ENCODE results near the gene NFKBIE. TPM values are rescaled to one million over a fixed set of nuclear protein-coding genes. Genes with fewer than 3 reads are reported as not detected.

Gene NFKBIE
- total and polyA plus RNA-seq, 9 of the 15 experiments (the other 6 are each of a cell fraction or from before 2014, with no cell fraction given), result 2.1 to 16.4 (median 11.7) TPM

- peak; percentile 43 to 58 for TF ChIP-seq E2F6 (IDR thresholded peaks at IDR 0.05; ENCODE audit: borderline replicate concordance in 1 of 2, extremely low read depth in 1 of 2, insufficient read depth in 1 of 2, insufficient read length in 1 of 2, low read depth in 1 of 2, low read length in 1 of 2, poor library complexity in 1 of 2, severe bottlenecking in 1 of 2)
- no peak for TF ChIP-seq EZH2 (IDR thresholded peaks at IDR 0.05; ENCODE audit: borderline replicate concordance, low read depth, low read length)
- no peak for TF ChIP-seq TGIF2 (CRISPR knock-in tag; IDR thresholded peaks at IDR 0.05)
- TF ChIP-seq TBP (optimal IDR thresholded peaks at IDR 0.05; ENCODE audit: low read depth, low read length), result peak; percentile 92
- peak; percentile 52 to 81; a peak in 3 of 4 replicates for TF ChIP-seq MNT (conservative IDR thresholded peaks at IDR 0.05)
- no peak for TF ChIP-seq ZKSCAN8 (CRISPR knock-in tag; IDR thresholded peaks at IDR 0.05)
- TF ChIP-seq RNF2 (IDR thresholded peaks at IDR 0.05), result peak; percentile 82
- TF ChIP-seq POLR2G (IDR thresholded peaks at IDR 0.05; ENCODE audit: low read depth, low read length), result peak; percentile 100
- peak; percentile 35; the same call in 1 of the 2 replicates for TF ChIP-seq FOXP1 (CRISPR knock-in tag; IDR thresholded peaks at IDR 0.05)
- TF ChIP-seq PRDM10 (IDR thresholded peaks at IDR 0.05; ENCODE audit: partially characterized antibody), result peak; percentile 22
- peak; percentile 73 for TF ChIP-seq ETV1 (tag; conservative IDR thresholded peaks at IDR 0.05; ENCODE audit: low read depth)
- no peak for TF ChIP-seq BRD9 (IDR thresholded peaks at IDR 0.05; ENCODE audit: low read depth, partially characterized antibody)
- peak; percentile 78 for TF ChIP-seq RBM22 (IDR thresholded peaks at IDR 0.05; ENCODE audit: low read depth, low read length, poor library complexity, severe bottlenecking)
- TF ChIP-seq RFX7 (CRISPR knock-in tag; IDR thresholded peaks at IDR 0.05), result no peak
Measured at GRCh38 chr6:44312901-44313788, 47.8 kb upstream of the NFKBIE start, which contains the start of gene AARS2 (continued).
